NCI-H1694 treated with DMSO at 0.1 percent for 48 hours (cell line): ENCODE results near the gene RNF182.
A peak's percentile ranks its signal among the peaks of the same experiment; 100 is the strongest.
"Not testable (repeated sequence)": the region's sequence is repeated elsewhere in the genome, so short reads cannot be mapped to it uniquely, and the experiment has no call there.

Experiments
- DNase-seq: peaks from one replicate; lab custom pipeline; 2025; lab: John Stamatoyannopoulos, UW

Gene RNF182

GRCh38 chr6:13917141-13917540 is 7.6 kb upstream of the RNF182 start:
- no peak for DNase-seq

GRCh38 chr6:13918686-13919250 is 6.0 kb upstream of the RNF182 start:
- DNase-seq = no peak

- DNase-seq = no peak
Measured at GRCh38 chr6:13919861-13920260, 4.9 kb upstream of the RNF182 start.

- no peak for DNase-seq
Measured at GRCh38 chr6:13920552-13920951, 4.2 kb upstream of the RNF182 start.

- DNase-seq = no peak
Measured at GRCh38 chr6:13922750-13923149, 2.0 kb upstream of the RNF182 start.

GRCh38 chr6:13923527-13924145 is 1.1 kb upstream of the RNF182 start:
- DNase-seq = no peak

GRCh38 chr6:13924146-13924948 is 405 bp upstream of the RNF182 start:
- DNase-seq = peak; percentile 42

- DNase-seq = no peak
Measured at GRCh38 chr6:13926378-13926777, 1.6 kb downstream of the RNF182 start.

GRCh38 chr6:13927203-13927602 is 2.5 kb downstream of the RNF182 start:
- DNase-seq = no peak

- DNase-seq = no peak
Measured at GRCh38 chr6:13929196-13929595, 4.4 kb downstream of the RNF182 start.

GRCh38 chr6:13931797-13932402 is 7.1 kb downstream of the RNF182 start:
- DNase-seq = no peak

GRCh38 chr6:13932785-13933184 is 8.0 kb downstream of the RNF182 start:
- DNase-seq = no peak

GRCh38 chr6:13934721-13935120 is 10.0 kb downstream of the RNF182 start:
- DNase-seq = no peak

GRCh38 chr6:13935190-13935880 is 10.6 kb downstream of the RNF182 start:
- no peak for DNase-seq

GRCh38 chr6:13935881-13936261 is 11.1 kb downstream of the RNF182 start:
- DNase-seq = not testable (repeated sequence)

- DNase-seq = no peak
Measured at GRCh38 chr6:13941902-13942301, 17.1 kb downstream of the RNF182 start.

- no peak for DNase-seq
Measured at GRCh38 chr6:13943943-13944342, 19.2 kb downstream of the RNF182 start.

GRCh38 chr6:13946506-13946905 is 21.8 kb downstream of the RNF182 start:
- no peak for DNase-seq

- DNase-seq = no peak
Measured at GRCh38 chr6:13947611-13948178, 22.9 kb downstream of the RNF182 start.

- no peak for DNase-seq
Measured at GRCh38 chr6:13952101-13952500, 27.3 kb downstream of the RNF182 start.

- no peak for DNase-seq
Measured at GRCh38 chr6:13953061-13953705, 28.4 kb downstream of the RNF182 start.
